ENCODE data around the gene GAD1. TPM values are rescaled to one million over a fixed set of nuclear protein-coding genes. Genes with fewer than 3 reads are reported as not detected.

The GAD1 gene
- total and polyA plus RNA-seq, 4 experiments from 2014 or later = not detected

GRCh38 chr2:170829036-170829435 lies 12.3 kb downstream of the GAD1 start:
- DNase-seq = no peak
- Mint-ChIP-seq H3K27ac (no peak overlapping the region), H3K4me3 (no peak overlapping the region), H3K27me3 (peaks cover 34 to 57% of the 10 kb centered on the region in 2 donors), H3K4me1 (peaks cover 0 to 8% (median 3%) of the 10 kb centered on the region in 4 donors), H3K36me3 (no peaks in the 10 kb centered on the region), H3K9me3 (peaks cover 0 to 11% (median 0%) of the 10 kb centered on the region in 8 donors)
- no peaks in the 10 kb centered on the region for H3K4me1 ChIP-seq (ENCODE audit: insufficient read depth, low read length)
- H3K27me3 ChIP-seq (ENCODE audit: insufficient read depth, low read length) = peaks cover 5% of the 10 kb centered on the region
- H3K27ac ChIP-seq (ENCODE audit: low read depth, low read length) = no peak overlapping the region
- ChIA-PET CTCF (ENCODE audit: partially characterized antibody) (no interaction called here), POLR2A (ENCODE audit: partially characterized antibody) (no interaction called here)
- no peaks in the 10 kb centered on the region for H3K36me3 ChIP-seq (ENCODE audit: insufficient read depth, low read length)
- intact Hi-C loops (cut with micrococcal nuclease) = loop anchor here (10.0 kb wide), 1 partner anchor 1256 kb away; the partner anchor contains the start of gene DLX1
- no peak overlapping the region for H3K4me3 ChIP-seq (ENCODE audit: low read length in 2 of 2)
- no peaks in the 10 kb centered on the region for H3K9me3 ChIP-seq (ENCODE audit: control insufficient read depth in 1 of 2, low read length in 2 of 2)

GRCh38 chr2:170830166-170830565 lies 13.5 kb downstream of the GAD1 start:
- POLR2A ChIA-PET (ENCODE audit: partially characterized antibody) = no interaction called here
- Histone ChIP-seq H3K9me3 (ENCODE audit: control insufficient read depth in 1 of 2, low read length in 2 of 2) (no peaks in the 10 kb centered on the region), H3K36me3 (ENCODE audit: insufficient read depth, low read length) (no peaks in the 10 kb centered on the region), H3K27me3 (ENCODE audit: insufficient read depth, low read length) (no peaks in the 10 kb centered on the region), H3K4me3 (ENCODE audit: low read length in 2 of 2) (no peak overlapping the region), H3K27ac (ENCODE audit: low read depth, low read length) (no peak overlapping the region), H3K4me1 (ENCODE audit: insufficient read depth, low read length) (no peaks in the 10 kb centered on the region)
- Mint-ChIP-seq H3K4me3 (no peak overlapping the region), H3K9me3 (peaks cover 0 to 7% (median 0%) of the 10 kb centered on the region in 8 donors), H3K27me3 (peaks cover 25 to 46% of the 10 kb centered on the region in 2 donors), H3K36me3 (no peaks in the 10 kb centered on the region), H3K27ac (no peak overlapping the region), H3K4me1 (no peaks in the 10 kb centered on the region)
- intact Hi-C loops (cut with micrococcal nuclease) = no loop called here
- no peak for DNase-seq
- CTCF ChIA-PET (ENCODE audit: partially characterized antibody) = no interaction called here

GRCh38 chr2:170831115-170831514 lies 14.4 kb downstream of the GAD1 start:
- H3K27me3 ChIP-seq (ENCODE audit: insufficient read depth, low read length) = no peaks in the 10 kb centered on the region
- H3K27ac ChIP-seq (ENCODE audit: low read depth, low read length) = no peak overlapping the region
- Mint-ChIP-seq H3K4me1 (no peaks in the 10 kb centered on the region), H3K27me3 (peaks cover 23 to 44% of the 10 kb centered on the region in 2 donors), H3K36me3 (no peaks in the 10 kb centered on the region), H3K27ac (no peak overlapping the region), H3K9me3 (peaks cover 0 to 5% (median 0%) of the 10 kb centered on the region in 8 donors), H3K4me3 (no peak overlapping the region)
- no peaks in the 10 kb centered on the region for H3K36me3 ChIP-seq (ENCODE audit: insufficient read depth, low read length)
- no peaks in the 10 kb centered on the region for H3K9me3 ChIP-seq (ENCODE audit: control insufficient read depth in 1 of 2, low read length in 2 of 2)
- H3K4me1 ChIP-seq (ENCODE audit: insufficient read depth, low read length) = no peaks in the 10 kb centered on the region
- no peak overlapping the region for H3K4me3 ChIP-seq (ENCODE audit: low read length in 2 of 2)
- DNase-seq = no peak
- POLR2A ChIA-PET (ENCODE audit: partially characterized antibody) = no interaction called here
- intact Hi-C loops (cut with micrococcal nuclease) = no loop called here
- CTCF ChIA-PET (ENCODE audit: partially characterized antibody) = interaction anchor here (1.4 kb wide), 1 partner anchor 9 kb away, joined by 3 read pairs; no protein-coding TSS in a partner anchor

GRCh38 chr2:170836027-170836426 lies 19.3 kb downstream of the GAD1 start:
- H3K36me3 Mint-ChIP-seq = no peaks in the 10 kb centered on the region
- intact Hi-C loops (cut with micrococcal nuclease) = no loop called here
- H3K27me3 Mint-ChIP-seq = peaks cover 11 to 25% of the 10 kb centered on the region in 2 donors
- no peaks in the 10 kb centered on the region for H3K4me1 ChIP-seq (ENCODE audit: insufficient read depth, low read length)
- no peak overlapping the region for H3K27ac Mint-ChIP-seq
- H3K4me3 Mint-ChIP-seq = no peak overlapping the region
- POLR2A ChIA-PET (ENCODE audit: partially characterized antibody) = no interaction called here
- CTCF ChIA-PET (ENCODE audit: partially characterized antibody) = interaction anchor here (1.3 kb wide), 1 partner anchor 36 kb away, joined by 4 read pairs; no protein-coding TSS in a partner anchor
- H3K9me3 ChIP-seq (ENCODE audit: control insufficient read depth in 1 of 2, low read length in 2 of 2) = no peaks in the 10 kb centered on the region
- no peaks in the 10 kb centered on the region for H3K4me1 Mint-ChIP-seq
- peaks cover 0 to 3% (median 0%) of the 10 kb centered on the region in 8 donors for H3K9me3 Mint-ChIP-seq
- no peak overlapping the region for H3K4me3 ChIP-seq (ENCODE audit: low read length in 2 of 2)
- DNase-seq = no peak
- no peak overlapping the region for H3K27ac ChIP-seq (ENCODE audit: low read depth, low read length)
- H3K36me3 ChIP-seq (ENCODE audit: insufficient read depth, low read length) = no peaks in the 10 kb centered on the region
- no peaks in the 10 kb centered on the region for H3K27me3 ChIP-seq (ENCODE audit: insufficient read depth, low read length)

- peaks cover 8 to 14% of the 10 kb centered on the region in 2 donors for H3K27me3 Mint-ChIP-seq
- Histone ChIP-seq H3K27me3 (ENCODE audit: insufficient read depth, low read length) (no peaks in the 10 kb centered on the region), H3K4me3 (ENCODE audit: low read length in 2 of 2) (no peak overlapping the region), H3K9me3 (ENCODE audit: control insufficient read depth in 1 of 2, low read length in 2 of 2) (no peaks in the 10 kb centered on the region), H3K36me3 (ENCODE audit: insufficient read depth, low read length) (no peaks in the 10 kb centered on the region), H3K4me1 (ENCODE audit: insufficient read depth, low read length) (peaks cover 10% of the 10 kb centered on the region), H3K27ac (ENCODE audit: low read depth, low read length) (no peak overlapping the region)
- intact Hi-C loops (cut with micrococcal nuclease) = no loop called here
- no peaks in the 10 kb centered on the region for H3K36me3 Mint-ChIP-seq
- no peak overlapping the region for H3K4me3 Mint-ChIP-seq
- H3K4me1 Mint-ChIP-seq = peaks cover 6 to 15% (median 11%) of the 10 kb centered on the region in 4 donors
- peaks cover 0 to 3% (median 0%) of the 10 kb centered on the region in 8 donors for H3K9me3 Mint-ChIP-seq
- no peak overlapping the region for H3K27ac Mint-ChIP-seq
- DNase-seq = no peak
- ChIA-PET CTCF (ENCODE audit: partially characterized antibody) (no interaction called here), POLR2A (ENCODE audit: partially characterized antibody) (no interaction called here)
Measured at GRCh38 chr2:170840717-170841210, 24.1 kb downstream of the GAD1 start.

- Histone ChIP-seq H3K36me3 (ENCODE audit: insufficient read depth, low read length) (no peaks in the 10 kb centered on the region), H3K9me3 (ENCODE audit: control insufficient read depth in 1 of 2, low read length in 2 of 2) (no peaks in the 10 kb centered on the region), H3K4me3 (ENCODE audit: low read length in 2 of 2) (no peak overlapping the region), H3K27ac (ENCODE audit: low read depth, low read length) (no peak overlapping the region), H3K4me1 (ENCODE audit: insufficient read depth, low read length) (peaks cover 10% of the 10 kb centered on the region), H3K27me3 (ENCODE audit: insufficient read depth, low read length) (no peaks in the 10 kb centered on the region)
- H3K4me1 Mint-ChIP-seq = peaks cover 6 to 15% (median 11%) of the 10 kb centered on the region in 4 donors
- H3K27ac Mint-ChIP-seq = no peak overlapping the region
- intact Hi-C loops (cut with micrococcal nuclease) = no loop called here
- H3K4me3 Mint-ChIP-seq = no peak overlapping the region
- H3K36me3 Mint-ChIP-seq = no peaks in the 10 kb centered on the region
- no peak for DNase-seq
- ChIA-PET POLR2A (ENCODE audit: partially characterized antibody) (no interaction called here), CTCF (ENCODE audit: partially characterized antibody) (interaction anchor here (0.8 to 2.6 kb wide), 3 partner anchors 9 to 30 kb away, joined by 4 to 12 read pairs (median 7); partner anchors contain the start of gene GAD1)
- peaks cover 0 to 3% (median 0%) of the 10 kb centered on the region in 8 donors for H3K9me3 Mint-ChIP-seq
- peaks cover 4 to 9% of the 10 kb centered on the region in 2 donors for H3K27me3 Mint-ChIP-seq
Measured at GRCh38 chr2:170842785-170843184, 26.1 kb downstream of the GAD1 start.

GRCh38 chr2:170843656-170844055 lies 27.0 kb downstream of the GAD1 start:
- H3K27ac Mint-ChIP-seq = peak overlapping the region in 1 of 7 donors; percentile 3
- Histone ChIP-seq H3K36me3 (ENCODE audit: insufficient read depth, low read length) (no peaks in the 10 kb centered on the region), H3K4me3 (ENCODE audit: low read length in 2 of 2) (no peak overlapping the region), H3K27me3 (ENCODE audit: insufficient read depth, low read length) (no peaks in the 10 kb centered on the region), H3K4me1 (ENCODE audit: insufficient read depth, low read length) (peaks cover 10% of the 10 kb centered on the region), H3K27ac (ENCODE audit: low read depth, low read length) (no peak overlapping the region), H3K9me3 (ENCODE audit: control insufficient read depth in 1 of 2, low read length in 2 of 2) (no peaks in the 10 kb centered on the region)
- peaks cover 0 to 3% (median 0%) of the 10 kb centered on the region in 8 donors for H3K9me3 Mint-ChIP-seq
- H3K36me3 Mint-ChIP-seq = no peaks in the 10 kb centered on the region
- ChIA-PET CTCF (ENCODE audit: partially characterized antibody) (interaction anchor here (1.3 to 2.6 kb wide), 2 partner anchors 10 to 29 kb away, joined by 7 to 12 read pairs; no protein-coding TSS in a partner anchor), POLR2A (ENCODE audit: partially characterized antibody) (no interaction called here)
- H3K4me1 Mint-ChIP-seq = peaks cover 6 to 15% (median 11%) of the 10 kb centered on the region in 4 donors
- intact Hi-C loops (cut with micrococcal nuclease) = no loop called here
- DNase-seq = no peak
- peak overlapping the region in 2 of 8 donors; percentile 8 to 54 for H3K4me3 Mint-ChIP-seq
- H3K27me3 Mint-ChIP-seq = peaks cover 3 to 6% of the 10 kb centered on the region in 2 donors

All from CD4-positive, alpha-beta memory T cell (primary cell).